GM12874 (cell line): ENCODE data around the gene KARS1.

Experiments used
- TF ChIP-seq, protein P1 (sequence below): IDR thresholded peaks from 2 replicates; pipeline ENCODE4 v1.5.1; 2011; ENCODE audit warnings: low read depth, mild to moderate bottlenecking, control low read depth, low read length, moderate library complexity; ENCODE audit not compliant: insufficient read depth

KARS1 gene

DNA sequence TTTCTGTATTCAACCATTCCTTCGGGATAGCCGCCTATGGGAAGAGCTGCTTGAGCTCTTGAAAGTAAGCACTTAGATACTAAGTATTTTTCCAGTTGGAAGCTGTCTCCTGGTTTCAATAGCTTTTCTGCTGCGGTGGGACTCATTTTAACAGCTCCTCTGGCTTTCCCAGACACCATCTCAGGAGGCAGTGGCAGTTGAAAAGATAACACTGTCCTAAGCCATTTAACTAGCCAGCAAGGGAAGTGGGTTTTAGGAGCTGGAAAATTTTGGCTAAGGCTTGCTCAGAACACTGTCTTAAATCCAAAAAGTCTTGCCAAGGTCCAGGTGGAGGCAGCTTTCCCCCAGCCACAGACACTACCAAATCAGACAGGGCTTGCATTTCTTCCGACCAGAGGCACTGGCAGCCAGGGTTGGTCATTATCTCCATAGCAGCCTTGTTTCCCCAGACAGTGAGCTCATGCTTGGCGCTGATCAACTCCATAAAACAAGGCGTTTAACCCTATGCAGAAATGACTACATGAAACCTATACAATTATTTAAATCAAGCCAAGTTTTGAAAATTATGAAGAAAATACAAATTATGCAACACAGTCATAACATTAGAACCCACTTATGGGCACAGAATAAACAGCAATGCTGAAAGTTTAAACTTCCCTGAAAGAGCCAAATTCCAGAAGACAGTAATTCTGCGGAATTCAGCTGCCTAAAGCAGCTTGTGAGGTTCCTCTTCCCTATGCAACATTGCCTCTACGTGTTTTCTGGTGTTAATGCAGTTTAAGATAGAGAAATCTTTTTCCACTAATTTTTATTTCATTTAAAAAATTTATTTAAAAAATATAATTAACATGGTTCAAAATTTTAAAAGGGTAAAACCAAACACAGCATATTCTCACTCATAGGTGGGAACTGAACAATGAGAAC lies 56.3 kb downstream of the KARS1 start:
- TF ChIP-seq, protein P1, sequence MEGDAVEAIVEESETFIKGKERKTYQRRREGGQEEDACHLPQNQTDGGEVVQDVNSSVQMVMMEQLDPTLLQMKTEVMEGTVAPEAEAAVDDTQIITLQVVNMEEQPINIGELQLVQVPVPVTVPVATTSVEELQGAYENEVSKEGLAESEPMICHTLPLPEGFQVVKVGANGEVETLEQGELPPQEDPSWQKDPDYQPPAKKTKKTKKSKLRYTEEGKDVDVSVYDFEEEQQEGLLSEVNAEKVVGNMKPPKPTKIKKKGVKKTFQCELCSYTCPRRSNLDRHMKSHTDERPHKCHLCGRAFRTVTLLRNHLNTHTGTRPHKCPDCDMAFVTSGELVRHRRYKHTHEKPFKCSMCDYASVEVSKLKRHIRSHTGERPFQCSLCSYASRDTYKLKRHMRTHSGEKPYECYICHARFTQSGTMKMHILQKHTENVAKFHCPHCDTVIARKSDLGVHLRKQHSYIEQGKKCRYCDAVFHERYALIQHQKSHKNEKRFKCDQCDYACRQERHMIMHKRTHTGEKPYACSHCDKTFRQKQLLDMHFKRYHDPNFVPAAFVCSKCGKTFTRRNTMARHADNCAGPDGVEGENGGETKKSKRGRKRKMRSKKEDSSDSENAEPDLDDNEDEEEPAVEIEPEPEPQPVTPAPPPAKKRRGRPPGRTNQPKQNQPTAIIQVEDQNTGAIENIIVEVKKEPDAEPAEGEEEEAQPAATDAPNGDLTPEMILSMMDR: no peak

DNA sequence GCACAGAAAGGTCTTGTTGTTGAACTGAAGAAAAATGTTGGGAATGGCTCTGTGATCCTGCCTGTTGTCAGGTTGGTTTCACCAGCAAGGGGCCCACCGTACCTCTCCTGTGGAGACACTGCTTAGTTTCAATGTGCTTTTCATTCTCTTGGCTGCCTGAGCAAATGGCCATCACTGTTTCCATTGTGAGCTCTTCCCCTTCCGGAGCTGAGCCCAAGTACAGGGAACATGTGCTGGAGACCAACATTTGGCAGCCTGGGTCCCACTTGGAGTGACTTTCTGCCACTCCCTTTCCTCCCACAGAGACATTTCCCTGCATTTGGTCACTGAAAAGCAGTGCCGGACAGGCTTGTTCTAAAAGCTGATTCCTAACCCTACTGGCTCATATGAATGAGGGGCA lies 58.2 kb downstream of the KARS1 start:
- TF ChIP-seq, protein P1: no peak

DNA sequence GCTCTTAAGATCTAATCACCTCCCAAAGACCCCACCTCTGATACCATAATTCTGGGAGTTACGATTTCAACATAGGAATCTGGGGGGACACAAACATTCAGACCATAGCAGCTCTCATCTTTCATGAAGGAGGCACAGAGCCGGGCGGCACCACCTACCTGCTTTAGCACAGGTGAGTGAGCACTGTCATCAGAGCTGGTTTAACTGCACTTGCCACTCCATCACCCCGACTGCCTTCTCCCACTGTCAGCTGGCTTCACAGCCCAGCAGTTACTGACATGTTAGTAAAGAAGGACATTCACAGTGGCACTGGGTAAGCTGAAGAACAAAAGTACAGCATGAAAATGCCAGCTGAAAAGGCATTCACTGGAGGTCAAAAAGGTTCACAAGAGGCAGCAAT lies 58.7 kb downstream of the KARS1 start:
- TF ChIP-seq, protein P1: no peak

DNA sequence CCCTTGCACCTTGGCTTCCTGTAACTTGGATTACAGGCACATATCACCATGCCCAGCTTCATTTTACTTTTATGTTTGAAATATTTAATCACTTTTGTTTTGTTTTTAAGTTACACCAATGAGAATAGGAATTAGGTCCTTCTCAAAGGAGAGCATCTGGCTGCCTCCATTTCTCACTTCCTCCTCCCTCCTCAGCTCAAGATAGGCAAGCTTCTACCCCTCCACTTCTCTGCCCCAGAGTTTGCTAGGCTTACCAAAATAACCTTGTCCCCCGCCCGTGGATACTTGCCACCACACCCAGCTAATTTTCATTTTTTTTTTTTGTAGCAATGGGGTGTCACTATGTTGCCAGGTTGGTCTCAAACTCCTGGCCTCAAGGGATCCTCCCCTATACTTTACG lies 63.4 kb downstream of the KARS1 start:
- TF ChIP-seq, protein P1: no peak

DNA sequence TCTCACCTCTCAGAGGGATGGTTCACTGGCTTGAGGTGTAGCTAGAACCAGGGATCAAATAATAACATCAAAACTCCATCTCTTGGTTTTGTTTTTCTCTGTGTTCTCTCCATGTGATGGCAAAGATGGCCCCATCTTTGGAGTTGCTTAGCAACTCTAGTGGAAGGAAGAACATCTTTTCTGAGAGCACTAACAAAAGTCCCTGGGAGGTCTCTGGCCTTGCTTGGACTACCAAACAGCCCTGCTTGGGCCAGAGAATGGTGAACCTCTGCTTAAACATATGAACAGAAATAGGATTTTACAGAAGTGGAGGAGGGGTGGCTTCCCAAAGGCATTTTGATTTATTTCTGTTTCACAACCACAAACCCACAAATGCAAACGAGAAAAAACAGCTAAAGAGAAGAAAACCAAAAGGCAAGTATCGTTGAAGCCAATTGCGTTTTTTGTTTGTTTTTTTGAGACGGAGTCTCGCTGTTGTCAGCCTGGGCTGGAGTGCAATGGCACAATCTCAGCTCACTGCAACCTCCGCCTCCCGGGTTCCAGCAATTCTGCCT lies 68.1 kb downstream of the KARS1 start:
- TF ChIP-seq, protein P1: no peak

DNA sequence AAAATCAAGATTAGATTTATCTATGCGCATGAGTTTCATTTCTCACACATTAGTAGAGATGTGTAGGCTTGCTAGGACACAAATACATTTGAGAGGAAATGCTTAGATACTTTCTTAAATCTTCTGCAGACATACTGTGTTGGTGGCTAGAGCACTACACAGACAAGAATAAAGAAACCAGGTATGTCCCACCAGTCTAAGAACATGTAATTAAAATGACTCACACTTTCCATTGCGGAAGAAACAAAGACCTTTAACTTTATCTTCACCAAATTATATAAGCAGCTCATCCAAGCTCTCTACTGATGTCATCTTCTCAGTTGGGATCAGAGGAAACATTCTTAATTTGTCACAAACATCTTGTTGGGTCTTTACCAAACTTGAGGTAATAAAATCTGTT lies 68.7 kb downstream of the KARS1 start:
- TF ChIP-seq, protein P1: no peak

DNA sequence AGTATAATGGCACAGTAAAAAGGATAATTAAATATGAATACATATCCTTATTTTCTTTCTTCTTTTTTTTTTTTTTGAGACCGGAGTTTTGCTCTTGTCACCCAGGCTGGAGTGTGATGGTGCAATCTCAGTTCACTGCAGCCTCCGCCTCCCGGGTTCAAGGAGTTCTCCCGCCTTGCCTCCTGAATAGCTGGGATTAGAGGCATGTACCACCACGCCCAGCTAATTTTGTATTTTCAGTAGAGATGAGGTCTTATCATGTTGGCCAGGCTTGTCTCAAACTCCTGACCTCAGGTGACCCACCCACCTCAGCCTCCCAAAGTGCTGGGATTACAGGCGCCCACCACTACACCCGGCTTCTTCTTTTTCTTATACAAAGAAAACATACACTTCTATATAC lies 69.3 kb downstream of the KARS1 start:
- TF ChIP-seq, protein P1: no peak
